GM18499 (cell line): Measurements from ENCODE around the gene RPS24.
"Not testable (repeated sequence)": the region's sequence is repeated elsewhere in the genome, so short reads cannot be mapped to it uniquely, and the experiment has no call there.

Source experiments
- ATAC-seq: cut with Tn5 transposase; IDR thresholded peaks from one replicate; pipeline ENCODE4 v1.9.1; 2021; ENCODE audit warnings: moderate number of reproducible peaks; ENCODE audit not compliant: insufficient read depth, unreplicated experiment

RPS24 gene

DNA sequence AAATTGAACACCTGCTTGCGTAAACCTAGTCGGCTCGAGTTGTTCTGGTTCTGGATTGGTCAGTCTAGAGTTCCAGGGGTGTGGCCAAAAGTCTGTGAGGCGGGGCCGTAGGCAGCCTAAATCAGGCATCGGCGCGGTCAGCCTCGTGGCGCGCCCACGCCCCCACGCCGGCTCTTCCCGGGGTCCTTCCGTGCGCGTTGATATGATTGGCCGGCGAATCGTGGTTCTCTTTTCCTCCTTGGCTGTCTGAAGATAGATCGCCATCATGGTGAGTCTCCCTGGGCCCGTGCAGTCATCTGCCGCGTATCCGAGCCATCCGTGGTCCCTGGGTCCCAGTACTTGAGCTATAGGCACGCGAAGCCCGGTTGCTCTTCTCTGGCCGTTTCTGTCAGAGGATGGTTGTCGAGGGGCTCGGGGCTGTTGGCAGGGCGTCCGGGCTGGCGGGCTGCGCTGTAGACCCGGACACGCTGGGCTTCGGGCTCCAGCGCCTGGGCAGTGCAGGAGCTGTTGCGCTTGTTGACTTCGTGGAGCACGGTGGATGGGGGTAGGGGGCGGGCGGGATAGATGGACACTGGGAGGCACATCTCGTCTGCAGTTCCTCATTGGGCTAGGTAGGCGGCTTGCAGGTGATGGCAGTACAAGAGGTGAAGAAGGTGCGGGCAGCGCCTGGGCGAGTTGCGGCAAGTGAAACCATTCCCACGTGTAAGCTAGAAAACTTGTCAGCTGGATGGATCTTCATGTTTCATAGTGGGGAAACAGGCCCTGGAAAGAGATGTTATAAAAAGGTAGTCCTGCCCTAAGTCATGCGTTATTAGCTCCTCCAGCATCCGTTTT, at the start of gene RPS24:
Gene RPS24, plus strand, starts transcription at position 227 of the 834 bp plus-strand sequence. Its CDS starts 39 bp downstream, at position 266.
- ATAC-seq: peak; percentile 62

DNA sequence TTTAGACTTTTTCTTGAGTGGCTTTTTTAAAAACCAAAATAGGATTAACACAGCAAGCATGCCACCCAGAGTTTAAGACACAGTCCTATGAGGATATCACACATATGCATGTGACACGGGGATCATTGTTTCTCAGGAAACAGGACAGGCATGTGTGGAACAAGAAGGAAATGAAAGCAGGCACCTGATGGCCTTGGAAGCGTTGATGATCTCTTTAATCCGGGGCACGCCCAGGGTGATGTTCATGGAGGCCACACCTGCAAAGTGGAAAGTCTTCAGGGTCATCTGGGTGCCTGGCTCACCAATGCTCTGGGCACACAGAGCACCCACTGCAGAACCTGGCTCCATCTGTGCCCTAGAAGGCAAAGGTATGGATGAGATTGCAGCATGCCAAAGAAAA, 48.7 kb upstream of the RPS24 start:
- ATAC-seq: no peak

DNA sequence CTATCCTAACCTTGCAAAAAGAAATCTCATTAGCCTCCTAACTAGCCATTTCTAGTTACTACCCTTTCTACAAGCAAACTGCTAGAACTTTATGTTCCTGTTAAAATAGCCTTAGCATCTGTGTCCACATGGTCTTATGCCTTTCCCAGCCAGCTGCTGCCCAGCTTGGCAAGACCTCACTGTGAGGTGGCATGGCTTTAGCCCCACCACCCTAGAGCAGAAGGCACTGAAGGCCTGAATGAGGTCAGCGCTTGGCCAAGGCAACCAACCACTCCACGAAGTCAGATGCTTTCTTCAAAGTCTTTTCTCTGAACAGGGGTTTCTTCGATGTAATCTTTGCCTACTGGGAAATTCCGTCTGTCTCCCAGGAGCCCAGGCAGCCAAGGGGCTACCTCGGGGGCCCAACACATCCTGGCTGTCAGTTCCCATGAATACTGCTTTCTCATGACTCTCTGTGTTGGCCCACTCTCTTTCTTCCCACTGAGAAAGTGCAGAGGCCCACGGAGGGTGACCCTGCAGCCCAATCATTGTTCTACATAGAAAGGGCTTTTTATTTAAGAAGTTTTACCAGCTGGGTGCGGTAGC, 45.9 kb upstream of the RPS24 start:
- ATAC-seq: no peak

DNA sequence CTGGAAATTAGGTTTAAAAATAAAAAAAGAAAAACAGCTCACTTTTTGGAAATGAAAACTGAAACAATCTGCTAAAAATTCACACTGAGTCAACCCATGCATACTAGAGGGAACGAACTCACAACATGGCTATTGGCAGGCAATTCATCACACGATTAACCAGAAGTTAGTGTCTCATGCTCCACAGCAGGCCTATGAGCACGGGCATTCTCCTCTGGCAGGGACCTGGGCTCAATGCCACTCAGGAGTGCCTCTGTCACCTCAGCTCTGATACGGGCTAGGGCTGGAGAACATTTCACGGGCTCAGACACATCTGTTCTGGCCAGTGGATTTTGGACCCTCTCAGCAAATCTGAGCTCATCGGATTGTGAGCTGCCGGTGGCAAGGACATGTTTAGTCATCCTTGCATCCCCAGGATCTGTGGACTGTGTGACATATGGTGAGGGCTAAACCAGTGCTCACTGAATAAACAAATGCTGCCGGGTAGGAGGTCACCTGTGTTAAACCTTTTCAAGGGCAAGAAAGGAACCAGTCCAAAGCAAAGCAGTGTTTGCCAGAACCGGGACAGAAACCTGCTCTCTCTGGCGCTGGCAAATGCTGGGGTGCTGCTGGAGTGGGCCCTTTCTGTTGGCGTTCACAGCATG, 44.5 kb upstream of the RPS24 start:
- ATAC-seq: no peak

DNA sequence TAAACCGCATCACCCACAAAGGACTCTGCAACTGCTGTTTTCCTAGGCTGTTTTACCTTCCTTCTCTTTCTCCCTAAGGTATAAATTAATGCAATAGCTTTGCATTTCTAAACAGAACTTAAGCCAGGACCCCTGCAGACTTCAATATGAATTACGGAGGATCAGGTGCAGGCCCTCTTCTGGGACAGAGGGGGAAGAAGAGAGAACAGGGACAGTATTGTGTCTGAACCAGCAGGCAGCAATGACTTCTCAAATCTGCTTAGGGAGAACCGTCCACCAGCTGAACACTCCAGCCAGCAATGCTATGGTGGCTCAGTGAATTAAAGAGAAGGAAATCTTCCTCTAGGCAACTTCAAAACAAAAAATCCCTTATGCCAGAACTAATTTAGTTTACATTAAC, 40.0 kb upstream of the RPS24 start:
- ATAC-seq: no peak

DNA sequence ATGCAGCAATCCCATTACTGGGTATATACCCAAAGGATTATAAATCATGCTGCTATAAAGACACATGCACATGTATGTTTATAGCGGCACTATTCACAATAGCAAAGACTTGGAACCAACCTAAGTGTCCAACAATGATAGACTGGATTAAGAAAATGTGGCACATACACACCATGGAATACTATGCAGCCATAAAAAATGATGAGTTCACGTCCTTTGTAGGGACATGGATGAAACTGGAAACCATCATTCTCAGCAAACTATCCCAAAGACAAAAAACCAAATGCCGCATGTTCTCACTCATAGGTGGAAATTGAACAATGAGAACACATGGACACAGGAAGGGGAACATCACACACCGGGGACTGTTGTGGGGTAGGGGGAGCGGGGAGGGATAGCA, 34.9 kb upstream of the RPS24 start:
- not testable (repeated sequence) for ATAC-seq

DNA sequence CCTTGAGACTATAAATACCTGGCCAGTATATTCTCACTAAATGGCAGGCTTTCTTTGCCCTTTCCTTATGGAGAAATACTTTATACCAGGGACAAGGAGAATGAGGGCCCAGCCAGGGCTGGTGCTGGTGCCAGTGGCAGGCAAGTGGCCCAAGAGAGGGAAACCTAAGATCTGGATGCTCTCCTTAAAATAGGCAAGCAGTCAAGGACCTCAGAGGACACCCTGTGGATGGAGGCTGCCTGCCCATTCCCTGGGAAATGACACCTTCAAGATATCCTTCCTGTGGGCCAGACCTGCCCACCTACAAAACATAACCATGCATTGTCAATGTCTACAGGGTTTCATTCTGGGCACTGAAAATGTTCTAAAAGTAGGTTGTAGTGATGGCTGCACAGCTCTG, 33.5 kb upstream of the RPS24 start:
- no peak for ATAC-seq

DNA sequence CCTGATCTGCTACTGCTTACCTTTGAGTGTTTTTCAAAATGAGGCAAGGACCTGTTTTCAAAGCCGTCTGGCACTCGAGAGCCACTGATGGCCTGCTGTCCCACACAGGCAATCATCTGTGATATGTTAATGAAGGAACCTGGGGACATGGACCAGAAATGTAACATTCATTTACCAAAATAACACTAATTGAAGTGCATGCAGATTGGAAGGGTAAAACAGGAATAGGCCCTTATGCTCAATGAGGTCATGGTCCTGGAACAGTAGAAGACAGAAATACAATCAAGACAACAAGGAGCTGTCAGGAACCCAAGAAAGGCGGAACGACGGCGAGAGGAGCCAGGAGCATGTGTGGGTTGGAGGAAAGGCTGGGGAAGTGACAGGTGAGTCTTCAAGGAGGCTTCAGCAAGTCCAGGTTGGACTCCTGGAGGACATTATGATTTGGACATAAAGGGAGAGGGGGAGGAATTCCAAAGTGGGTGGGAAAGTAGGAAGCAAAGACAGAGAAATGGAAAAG, 32.6 kb upstream of the RPS24 start:
- no peak for ATAC-seq

DNA sequence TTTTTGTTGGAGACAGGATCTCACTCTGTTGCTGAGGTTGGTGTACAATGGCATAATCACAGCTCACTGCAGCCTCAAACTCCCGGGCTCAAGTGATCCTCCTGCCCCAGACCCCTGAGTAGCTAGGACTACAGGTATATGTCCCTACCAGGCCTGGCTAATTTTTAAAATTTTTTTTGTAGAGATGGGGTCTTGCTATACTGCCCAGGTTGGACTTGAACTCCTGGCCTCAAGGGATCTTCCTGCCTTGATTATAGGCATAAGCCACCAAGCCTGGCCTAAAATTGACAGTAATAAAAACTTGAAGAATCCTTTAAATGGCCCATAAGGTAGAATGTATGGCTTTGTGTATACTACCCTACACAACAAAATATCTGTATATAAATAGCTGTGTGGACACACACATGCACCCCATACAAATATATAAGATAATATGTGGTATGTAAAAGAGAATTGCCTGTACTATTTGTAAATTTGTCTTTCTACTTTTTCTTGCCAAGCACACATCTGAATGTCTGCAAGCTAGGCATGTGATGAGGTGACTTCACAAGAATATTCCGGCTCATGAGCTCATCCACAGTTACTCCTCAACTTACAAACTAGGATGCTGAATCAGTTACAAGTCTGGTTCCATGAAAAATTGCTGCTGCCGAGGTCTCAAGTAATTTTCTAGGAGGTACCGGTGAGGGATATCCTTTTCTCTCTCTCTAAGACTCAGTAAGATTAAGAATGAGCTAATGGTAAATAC, 30.9 kb upstream of the RPS24 start:
- no peak for ATAC-seq

DNA sequence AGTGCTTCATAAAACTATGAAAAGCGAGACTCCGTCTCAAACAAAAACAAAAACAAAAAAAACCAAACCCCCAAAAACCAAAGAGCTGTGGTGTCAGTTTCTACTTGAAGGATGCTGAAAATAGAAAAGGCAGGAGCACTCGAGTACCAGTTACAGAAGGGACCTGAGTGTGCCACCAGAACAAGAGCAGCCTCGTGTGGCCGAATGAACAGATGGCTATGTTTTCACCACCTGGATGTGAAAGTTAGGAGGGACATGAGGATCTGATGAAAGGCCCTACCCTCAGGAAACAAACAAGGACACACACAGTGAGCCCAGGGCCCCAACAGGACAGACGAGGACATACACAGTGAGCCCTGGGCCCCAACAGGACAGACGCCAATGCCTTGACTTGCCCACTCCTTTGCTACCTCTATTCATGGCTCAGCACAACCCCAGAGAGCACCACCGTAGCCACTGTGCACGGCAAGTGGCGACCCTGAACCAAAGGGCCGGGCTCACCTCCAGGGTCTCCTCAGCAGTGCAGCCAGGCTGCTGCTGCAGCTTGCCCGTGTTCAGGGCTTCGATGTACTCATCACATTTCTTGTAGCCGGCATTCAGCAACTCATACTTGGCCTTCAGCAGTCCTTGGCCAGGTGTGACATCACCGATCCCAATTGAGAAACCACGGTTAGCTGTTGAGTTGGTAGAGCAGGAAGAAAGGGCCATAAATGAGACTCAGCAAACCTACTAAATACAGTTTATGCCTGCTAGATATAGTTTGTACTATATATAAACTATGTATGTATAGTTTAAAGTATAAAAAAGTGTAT, 29.2 kb upstream of the RPS24 start:
- ATAC-seq: no peak

DNA sequence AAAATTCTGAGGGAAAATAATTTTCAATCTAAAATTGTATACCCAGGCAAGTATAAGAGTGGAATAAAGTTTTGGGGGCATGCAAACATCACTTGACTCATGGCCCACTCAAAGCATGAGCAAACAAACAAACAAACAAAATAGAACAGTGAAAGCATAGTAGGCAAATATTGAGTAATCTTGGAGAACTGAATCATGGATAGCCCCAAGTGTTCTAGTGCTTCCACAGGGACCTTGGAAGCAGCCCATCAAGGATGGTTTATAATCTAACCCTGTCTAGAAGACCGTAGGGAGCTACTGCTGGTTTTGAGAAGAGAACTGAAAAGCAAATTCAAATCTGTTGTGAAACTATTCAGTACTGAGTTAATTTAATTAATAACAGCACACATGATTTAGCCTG, 26.5 kb upstream of the RPS24 start:
- ATAC-seq: no peak

DNA sequence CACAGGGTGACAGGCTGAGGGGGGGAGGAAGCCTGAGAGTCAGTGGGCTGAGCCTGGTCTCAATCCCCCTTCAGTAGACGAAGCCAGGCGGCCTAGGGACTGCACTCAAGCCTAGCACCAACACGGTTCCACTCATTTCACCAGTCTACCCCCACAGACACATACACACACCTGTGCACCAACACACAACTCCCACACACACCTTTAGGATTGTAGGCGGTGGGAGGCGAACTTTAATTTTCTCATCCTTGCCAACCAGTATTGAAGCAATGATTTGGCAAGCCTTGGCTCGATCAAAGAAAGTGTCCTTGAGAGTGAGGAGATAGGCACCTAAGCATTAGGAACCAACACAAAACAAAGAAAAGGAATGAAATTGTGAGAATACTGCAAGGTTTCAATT, 24.0 kb upstream of the RPS24 start:
- ATAC-seq: no peak

DNA sequence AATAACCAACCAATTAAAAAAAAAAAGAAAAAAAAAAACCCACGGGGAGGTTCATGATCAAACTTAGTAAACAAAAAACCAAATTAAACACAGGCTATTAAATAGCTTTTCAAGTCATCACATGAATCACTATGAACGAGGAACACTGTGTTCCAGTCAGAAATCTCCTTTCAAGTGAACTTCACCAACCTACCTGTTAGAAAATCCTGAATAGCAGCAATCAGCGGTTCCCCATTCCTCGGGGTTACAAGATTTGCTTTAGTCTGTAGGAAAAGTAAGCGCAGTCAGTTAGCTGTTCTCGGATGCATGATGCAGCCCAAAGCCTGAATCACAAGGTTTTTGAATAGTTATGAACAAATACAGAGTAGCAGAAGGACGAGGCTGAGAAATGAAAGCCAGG, 23.4 kb upstream of the RPS24 start:
- no peak for ATAC-seq

DNA sequence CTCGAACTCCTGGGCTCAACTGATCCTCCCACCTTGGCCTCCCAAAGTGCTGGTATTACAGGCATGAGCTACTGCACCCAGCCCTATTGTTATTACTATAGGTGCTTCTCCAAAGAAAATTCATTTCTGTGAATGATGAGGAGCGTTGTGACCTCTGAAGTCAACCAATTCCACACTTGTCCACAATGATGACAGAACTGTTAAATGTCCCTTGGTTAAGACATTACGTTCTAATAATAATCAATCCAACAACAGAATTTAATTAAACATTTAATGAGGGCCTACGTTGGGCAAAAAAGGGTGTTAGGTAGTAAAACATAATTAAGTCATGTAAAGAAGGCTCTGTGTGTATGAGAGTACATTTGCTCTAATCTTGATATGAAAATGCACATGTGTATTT, 22.6 kb upstream of the RPS24 start:
- ATAC-seq: no peak

DNA sequence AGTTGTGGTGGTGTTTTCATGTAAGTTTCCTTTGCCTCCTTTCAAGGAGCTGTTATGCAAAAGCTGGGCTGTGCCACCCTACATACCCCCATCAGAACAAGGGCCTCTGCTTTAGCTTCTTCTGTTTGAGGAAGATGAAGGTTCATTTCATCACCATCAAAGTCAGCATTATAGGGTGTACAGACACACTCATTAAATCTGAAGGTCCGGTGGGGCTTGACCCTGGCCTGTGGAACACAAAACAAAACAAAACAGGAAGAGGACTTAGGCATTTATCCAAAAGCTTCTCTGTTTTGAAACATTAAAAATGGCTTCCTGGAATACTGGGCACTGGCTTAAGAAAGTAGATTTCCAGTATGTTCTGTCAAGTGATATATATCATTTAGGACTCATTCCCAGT, 20.1 kb upstream of the RPS24 start:
- ATAC-seq: no peak

DNA sequence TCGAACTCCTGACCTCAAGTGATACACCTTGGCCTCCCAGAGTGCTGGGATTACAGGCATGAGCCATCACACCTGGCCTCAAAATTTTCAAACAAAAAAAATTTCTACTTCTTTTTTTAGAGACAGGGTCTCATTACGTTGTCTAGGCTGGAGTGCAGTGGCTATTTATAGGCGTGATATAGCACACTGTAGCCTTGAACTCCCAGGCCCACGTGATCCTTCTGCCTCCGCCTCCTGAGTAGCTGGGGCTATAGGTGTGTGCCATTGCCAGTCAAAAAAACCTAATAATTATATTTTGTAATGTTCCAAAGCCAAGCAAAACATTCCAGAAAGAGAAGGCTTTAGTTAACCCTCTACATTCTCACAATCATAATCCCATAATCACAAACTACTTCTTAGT, 18.1 kb upstream of the RPS24 start:
- ATAC-seq: no peak

DNA sequence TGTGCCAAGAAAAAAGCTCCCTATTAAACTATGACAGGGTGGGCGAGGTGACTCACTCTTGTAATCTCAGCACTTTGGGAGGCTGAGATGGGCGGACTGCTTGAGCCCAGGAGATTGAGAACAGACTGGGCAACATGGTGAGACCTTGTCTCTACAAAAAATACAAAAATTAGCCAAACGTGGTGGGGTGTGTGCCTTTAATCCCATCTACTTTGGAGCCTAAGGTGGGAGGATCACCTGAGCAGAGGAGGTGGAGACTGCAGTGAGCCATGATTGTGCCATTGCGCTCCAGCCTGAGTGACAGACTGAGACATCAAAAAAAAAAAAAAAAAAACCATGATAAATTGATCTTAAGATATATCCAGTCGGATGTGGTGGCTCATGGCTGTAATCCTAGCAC, 15.8 kb upstream of the RPS24 start:
- ATAC-seq: no peak

DNA sequence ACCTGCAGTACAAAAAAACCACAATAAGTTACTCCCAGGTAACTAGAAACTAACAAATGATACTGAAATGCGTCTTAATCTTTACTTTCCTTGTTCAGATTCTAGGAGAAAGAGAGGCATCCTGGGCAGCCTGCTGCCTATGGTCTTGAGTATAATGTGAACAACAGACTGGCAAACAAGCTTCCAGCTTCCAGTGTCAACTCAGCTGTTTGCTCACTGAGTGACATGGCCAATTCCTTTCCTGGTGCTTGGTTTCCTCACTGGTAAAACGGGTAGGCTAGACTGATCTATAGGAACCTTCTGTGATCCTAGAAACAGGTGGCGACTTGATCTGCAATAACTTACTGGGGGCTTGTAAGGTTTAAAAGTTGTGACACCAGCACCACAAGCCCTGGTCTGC, 14.4 kb upstream of the RPS24 start:
- ATAC-seq: no peak

DNA sequence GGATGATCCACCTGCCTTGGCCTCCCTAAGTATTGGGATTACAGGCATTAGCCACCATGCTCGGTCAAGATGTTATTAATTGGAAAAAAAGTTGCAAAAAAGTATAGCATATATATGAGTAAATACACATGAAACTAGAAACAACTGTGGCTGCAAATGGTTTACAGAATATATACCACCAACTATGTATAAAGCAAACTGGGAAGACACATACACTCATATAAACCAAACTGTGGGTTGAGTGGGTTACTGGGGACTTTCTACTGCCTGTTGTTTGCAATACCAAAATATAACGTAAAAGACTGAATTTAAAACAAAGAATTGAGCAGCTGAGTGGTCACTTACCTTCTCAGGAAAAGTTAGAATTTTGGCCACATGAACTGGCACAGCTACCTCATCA, 12.5 kb upstream of the RPS24 start:
- no peak for ATAC-seq

DNA sequence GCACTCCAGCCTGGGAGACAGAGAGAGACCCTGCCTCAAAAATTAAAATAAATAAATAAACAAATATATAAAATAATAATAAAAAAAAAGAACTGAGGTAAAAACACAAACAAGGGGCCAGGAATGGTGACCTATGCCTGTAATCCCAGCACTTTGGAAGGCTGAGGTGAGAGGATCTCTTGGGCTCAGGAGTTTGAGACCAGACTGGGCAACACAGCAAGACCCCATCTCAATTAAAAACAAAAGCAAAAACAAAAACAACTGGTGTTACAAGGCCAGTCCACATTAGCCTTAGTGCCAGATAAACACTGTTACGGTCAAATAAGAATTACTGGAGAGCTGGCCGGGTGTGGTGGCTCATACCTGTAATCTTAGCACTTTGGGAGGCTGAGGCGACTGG, 9.9 kb upstream of the RPS24 start:
- ATAC-seq: no peak
